Measurements from ENCODE around the gene ABCA10. TPM values are rescaled to one million over a fixed set of nuclear protein-coding genes. Genes with fewer than 3 reads are reported as not detected.

The ABCA10 gene
- total and polyA plus RNA-seq, 4 donors, result 0.32 to 5.5 (median 2.0) TPM

DNA sequence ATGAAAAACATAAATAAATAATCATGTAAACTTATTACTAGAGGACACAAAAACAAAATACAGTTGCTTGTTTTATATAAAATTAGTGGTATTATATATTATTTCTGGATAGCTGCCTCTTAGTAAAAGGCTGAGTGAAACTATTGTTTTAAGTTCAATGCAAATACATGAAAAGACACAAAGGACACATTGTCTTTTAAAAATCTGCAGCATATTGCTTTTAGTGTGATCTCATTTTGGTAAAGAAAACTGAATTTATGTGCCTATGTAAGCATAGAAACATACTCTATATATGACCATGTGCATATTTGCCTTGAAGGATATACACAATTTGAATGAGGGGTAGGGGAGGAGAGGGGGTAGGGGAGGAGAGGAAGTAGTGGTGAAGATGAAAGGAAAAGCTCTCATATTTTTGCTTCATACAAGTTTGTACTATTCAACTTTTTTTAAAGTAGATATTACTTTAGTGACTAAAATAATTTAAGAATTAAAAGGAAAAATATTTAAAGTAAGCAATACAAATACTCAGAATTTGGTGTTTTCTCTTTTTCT is 5.8 kb downstream of the ABCA10 start (continued):
- TF ChIP-seq ZBTB33 (IDR thresholded peaks at IDR 0.05) (no peak), JUND (IDR thresholded peaks at IDR 0.05) (no peak)
- TF ChIP-seq, protein P1, sequence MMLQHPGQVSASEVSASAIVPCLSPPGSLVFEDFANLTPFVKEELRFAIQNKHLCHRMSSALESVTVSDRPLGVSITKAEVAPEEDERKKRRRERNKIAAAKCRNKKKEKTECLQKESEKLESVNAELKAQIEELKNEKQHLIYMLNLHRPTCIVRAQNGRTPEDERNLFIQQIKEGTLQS (IDR thresholded peaks at IDR 0.05), result no peak

DNA sequence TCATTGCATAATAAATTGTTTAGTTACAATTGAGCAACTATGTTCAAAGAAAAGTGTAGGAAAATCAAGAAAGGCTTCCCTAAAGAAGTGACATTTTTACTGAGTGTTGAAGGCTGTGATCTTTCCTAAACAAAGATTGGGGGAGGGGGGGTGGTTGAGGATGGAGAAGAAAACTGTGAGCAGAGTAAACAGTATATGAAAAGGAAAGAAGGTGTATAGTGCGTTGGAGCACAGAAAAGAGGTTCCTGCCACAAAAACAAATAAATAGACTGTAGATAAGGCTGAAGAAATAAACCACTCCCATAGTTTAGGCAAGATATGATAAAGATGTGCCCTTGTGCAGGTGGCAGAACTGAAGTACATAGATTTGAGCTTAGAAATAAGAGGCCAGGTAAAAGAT is 8.5 kb downstream of the ABCA10 start:
- WGBS, result 60% methylated on average over 1 of the region's 1 CpG

More for the DNA sequence above, 8.5 kb downstream of the ABCA10 start:
- DNase-seq (ENCODE audit: low spot score), result no peak
- H3K27ac ChIP-seq (ENCODE audit: low read depth in 1 of 2, low read length in 2 of 2), result no peak overlapping the region
- no peak overlapping the region for H3K4me3 ChIP-seq (ENCODE audit: low read depth in 1 of 3, low read length in 3 of 3)
- no peak overlapping the region for H3K9ac ChIP-seq (ENCODE audit: low read depth in 1 of 2, low read length in 2 of 2)
- H3K36me3 ChIP-seq (ENCODE audit: control insufficient read depth in 4 of 4, insufficient read depth in 3 of 4, low read depth in 1 of 4, low read length in 3 of 4), result peaks cover 0 to 7% (median 3%) of the 10 kb centered on the region in 4 donors
- no peaks in the 10 kb centered on the region for H3K27me3 ChIP-seq (ENCODE audit: control insufficient read depth in 4 of 4, insufficient read depth in 4 of 4, low read length in 3 of 4)
- H3K4me1 ChIP-seq (ENCODE audit: control insufficient read depth in 4 of 4, insufficient read depth in 4 of 4, low read length in 3 of 4), result no peaks in the 10 kb centered on the region
- H3K9me3 ChIP-seq (ENCODE audit: control insufficient read depth in 4 of 4, low read length in 3 of 4), result no peaks in the 10 kb centered on the region
- TF ChIP-seq RAD21 (IDR thresholded peaks at IDR 0.05), result no peak
- TF ChIP-seq HNF4A (conservative IDR thresholded peaks at IDR 0.05), result no peak
- TF ChIP-seq REST (IDR thresholded peaks at IDR 0.05), result no peak
- TF ChIP-seq JUND (IDR thresholded peaks at IDR 0.05), result no peak
- TF ChIP-seq FOXA2 (IDR thresholded peaks at IDR 0.05), result no peak
- TF ChIP-seq NR2F2 (IDR thresholded peaks at IDR 0.05), result no peak
- no peak for TF ChIP-seq GABPA (IDR thresholded peaks at IDR 0.05 in 1 of 2, conservative IDR thresholded peaks at IDR 0.05 in 1 of 2)
- TF ChIP-seq, protein P2, sequence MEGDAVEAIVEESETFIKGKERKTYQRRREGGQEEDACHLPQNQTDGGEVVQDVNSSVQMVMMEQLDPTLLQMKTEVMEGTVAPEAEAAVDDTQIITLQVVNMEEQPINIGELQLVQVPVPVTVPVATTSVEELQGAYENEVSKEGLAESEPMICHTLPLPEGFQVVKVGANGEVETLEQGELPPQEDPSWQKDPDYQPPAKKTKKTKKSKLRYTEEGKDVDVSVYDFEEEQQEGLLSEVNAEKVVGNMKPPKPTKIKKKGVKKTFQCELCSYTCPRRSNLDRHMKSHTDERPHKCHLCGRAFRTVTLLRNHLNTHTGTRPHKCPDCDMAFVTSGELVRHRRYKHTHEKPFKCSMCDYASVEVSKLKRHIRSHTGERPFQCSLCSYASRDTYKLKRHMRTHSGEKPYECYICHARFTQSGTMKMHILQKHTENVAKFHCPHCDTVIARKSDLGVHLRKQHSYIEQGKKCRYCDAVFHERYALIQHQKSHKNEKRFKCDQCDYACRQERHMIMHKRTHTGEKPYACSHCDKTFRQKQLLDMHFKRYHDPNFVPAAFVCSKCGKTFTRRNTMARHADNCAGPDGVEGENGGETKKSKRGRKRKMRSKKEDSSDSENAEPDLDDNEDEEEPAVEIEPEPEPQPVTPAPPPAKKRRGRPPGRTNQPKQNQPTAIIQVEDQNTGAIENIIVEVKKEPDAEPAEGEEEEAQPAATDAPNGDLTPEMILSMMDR (IDR thresholded peaks at IDR 0.05; ENCODE audit: low read depth, low read length, missing input control), result no peak
- TF ChIP-seq TAF1 (conservative IDR thresholded peaks at IDR 0.05), result no peak
- no peak for TF ChIP-seq RXRA (IDR thresholded peaks at IDR 0.05)
- no peak for TF ChIP-seq HNF4G (IDR thresholded peaks at IDR 0.05)
- TF ChIP-seq FOXA1 (IDR thresholded peaks at IDR 0.05), result no peak
- no peak for TF ChIP-seq ZBTB33 (IDR thresholded peaks at IDR 0.05)
- TF ChIP-seq, protein P1 (IDR thresholded peaks at IDR 0.05), result no peak

Measured in liver (tissue), 9 donors.